ENCODE data around the gene CASP3. TPM values are rescaled to one million over a fixed set of nuclear protein-coding genes. Genes with fewer than 3 reads are reported as not detected.

The CASP3 gene
- total RNA-seq, 1 experiment from 2014 or later = 107 TPM

DNA sequence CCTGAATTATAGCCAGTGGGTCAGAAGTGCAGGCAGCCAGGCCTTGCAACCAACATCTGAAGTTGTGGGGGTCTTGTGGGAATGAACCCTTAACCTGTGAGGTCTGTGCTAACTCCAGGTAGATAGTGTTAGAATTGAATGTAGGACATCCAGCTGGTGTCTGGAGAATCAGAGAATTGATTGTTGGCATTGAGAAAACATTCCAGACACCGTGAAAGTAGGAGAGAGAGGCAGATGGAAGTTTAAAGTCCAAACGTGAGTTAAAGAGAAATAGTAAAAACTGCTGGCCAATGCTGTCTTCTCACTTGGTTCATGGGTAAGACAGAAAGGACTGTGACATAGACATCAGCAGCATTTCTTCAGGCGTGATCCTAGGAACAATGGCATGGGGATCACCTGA is 27.7 kb downstream of the CASP3 start:
- Histone ChIP-seq H2BK15ac (ENCODE audit: low read depth, low read length) (no peak overlapping the region), H4K5ac (ENCODE audit: insufficient read length, low read depth, low read length) (no peak overlapping the region), H3K4me1 (ENCODE audit: insufficient read depth, low read length) (peaks cover 5% of the 10 kb centered on the region; the same call in 1 of the 2 replicates), H2AFZ (ENCODE audit: low read length) (no peak overlapping the region), H3K9me3 (ENCODE audit: control insufficient read depth, low read depth, low read length) (no peaks in the 10 kb centered on the region), H2BK5ac (ENCODE audit: insufficient read length, low read length) (no peak overlapping the region), H2BK12ac (ENCODE audit: insufficient read length, low read depth, low read length) (no peak overlapping the region), H3K27me3 (ENCODE audit: insufficient read depth, low read length) (no peaks in the 10 kb centered on the region), H4K8ac (replicated peaks; ENCODE audit: insufficient read length, low read depth, low read length) (no peak overlapping the region), H2BK120ac (ENCODE audit: low read depth, low read length, poor library complexity, severe bottlenecking) (no peak overlapping the region), H2BK20ac (ENCODE audit: low read depth, low read length, poor library complexity, severe bottlenecking) (no peak overlapping the region), H3K4me2 (ENCODE audit: insufficient read depth, insufficient read length, low read length) (no peak overlapping the region), H4K20me1 (ENCODE audit: control insufficient read depth, insufficient read depth, insufficient read length) (no peaks in the 10 kb centered on the region), H4K91ac (ENCODE audit: insufficient read length, low read depth, low read length) (no peak overlapping the region), H3K27ac (ENCODE audit: insufficient read length, low read depth, low read length) (no peak overlapping the region), H3K23me2 (ENCODE audit: insufficient read length, low read depth, low read length, poor library complexity, severe bottlenecking) (no peaks in the 10 kb centered on the region), H3K23ac (ENCODE audit: insufficient read length, low read depth, low read length) (no peak overlapping the region), H3K4ac (ENCODE audit: low read depth, low read length) (no peak overlapping the region), H3K14ac (ENCODE audit: insufficient read depth, low read length) (no peak overlapping the region), H3K56ac (ENCODE audit: insufficient read length, low read depth, low read length) (no peak overlapping the region), H2AK5ac (ENCODE audit: insufficient read length, low read length) (no peak overlapping the region), H3K79me1 (ENCODE audit: insufficient read depth, low read depth, low read length, poor library complexity, severe bottlenecking) (no peaks in the 10 kb centered on the region), H3K9ac (ENCODE audit: extremely low read depth, insufficient read length, low read length) (no peak overlapping the region), H3T11ph (ENCODE audit: low read length) (no peak overlapping the region), H3K79me2 (ENCODE audit: insufficient read depth, low read length) (no peaks in the 10 kb centered on the region), H3K18ac (ENCODE audit: insufficient read length, low read depth, low read length) (no peak overlapping the region)
- no peak for DNase-seq
- H3K9me3 Mint-ChIP-seq = peaks cover 14 to 20% of the 10 kb centered on the region in 2 experiments
- H3K27ac Mint-ChIP-seq = no peak overlapping the region; a peak in 1 of 7 replicates
- H3K4me1 Mint-ChIP-seq = peaks cover 48 to 57% of the 10 kb centered on the region in 2 experiments
- H3K4me3 Mint-ChIP-seq = no peak overlapping the region
- H3K36me3 Mint-ChIP-seq (ENCODE audit: insufficient read depth in 1 of 3, low read depth in 3 of 3) = peaks cover 35 to 56% (median 40%) of the 10 kb centered on the region in 3 experiments
- WGBS (ENCODE audit: extremely low coverage, insufficient read length, low lambda C conversion rate) = no CpG with 5 or more reads among the region's 3 CpGs
- TF ChIP-seq, protein P1, sequence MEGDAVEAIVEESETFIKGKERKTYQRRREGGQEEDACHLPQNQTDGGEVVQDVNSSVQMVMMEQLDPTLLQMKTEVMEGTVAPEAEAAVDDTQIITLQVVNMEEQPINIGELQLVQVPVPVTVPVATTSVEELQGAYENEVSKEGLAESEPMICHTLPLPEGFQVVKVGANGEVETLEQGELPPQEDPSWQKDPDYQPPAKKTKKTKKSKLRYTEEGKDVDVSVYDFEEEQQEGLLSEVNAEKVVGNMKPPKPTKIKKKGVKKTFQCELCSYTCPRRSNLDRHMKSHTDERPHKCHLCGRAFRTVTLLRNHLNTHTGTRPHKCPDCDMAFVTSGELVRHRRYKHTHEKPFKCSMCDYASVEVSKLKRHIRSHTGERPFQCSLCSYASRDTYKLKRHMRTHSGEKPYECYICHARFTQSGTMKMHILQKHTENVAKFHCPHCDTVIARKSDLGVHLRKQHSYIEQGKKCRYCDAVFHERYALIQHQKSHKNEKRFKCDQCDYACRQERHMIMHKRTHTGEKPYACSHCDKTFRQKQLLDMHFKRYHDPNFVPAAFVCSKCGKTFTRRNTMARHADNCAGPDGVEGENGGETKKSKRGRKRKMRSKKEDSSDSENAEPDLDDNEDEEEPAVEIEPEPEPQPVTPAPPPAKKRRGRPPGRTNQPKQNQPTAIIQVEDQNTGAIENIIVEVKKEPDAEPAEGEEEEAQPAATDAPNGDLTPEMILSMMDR (conservative IDR thresholded peaks at IDR 0.05) = no peak
- no peaks in the 10 kb centered on the region for H3K27me3 Mint-ChIP-seq (ENCODE audit: low read depth)

Measured in H9 (cell line).